Lower lobe of right lung (tissue), 2 donors: ENCODE results near the gene FBP2. TPM values are rescaled to one million over a fixed set of nuclear protein-coding genes. Genes with fewer than 3 reads are reported as not detected.

ENCODE experiments used
- ATAC-seq, 2 donors: fragments of 200-7000 bp; cut with Tn5 transposase; one replicate each; pipeline ENCODE4 v1.9.1; 2020 to 2022; ENCODE audit warnings: mild to moderate bottlenecking in 2 of 2, moderate library complexity in 2 of 2
- DNase-seq: peaks from one replicate; pipeline ENCODE4 v3.0.0-alpha.2; 2020
- H3K27ac ChIP-seq: fragments of 200-600 bp; one replicate; pipeline ENCODE4 v1.8.0; 2022
- H3K27me3 ChIP-seq: fragments of 200-600 bp; one replicate; pipeline ENCODE4 v1.8.0; 2022; ENCODE audit warnings: low read depth
- H3K36me3 ChIP-seq: fragments of 200-600 bp; one replicate; pipeline ENCODE4 v1.8.0; 2022; ENCODE audit warnings: mild to moderate bottlenecking
- H3K4me1 ChIP-seq: fragments of 200-600 bp; one replicate; pipeline ENCODE4 v1.8.0; 2022
- H3K4me3 ChIP-seq: fragments of 200-600 bp; one replicate; pipeline ENCODE4 v1.8.0; 2022; ENCODE audit warnings: mild to moderate bottlenecking
- H3K9me3 ChIP-seq: fragments of 200-600 bp; one replicate; pipeline ENCODE4 v1.8.0; 2022
- CTCF ChIP-seq: fragments of 200-600 bp; IDR thresholded peaks from one replicate; pipeline ENCODE4 v1.8.0; 2022; ENCODE audit warnings: antibody characterized with exemption, mild to moderate bottlenecking
- intact Hi-C: fragments of 100-400 bp; cut with DNase I; formaldehyde crosslinking; loops from one replicate; pipeline ENCODE4 v1.11.0; 2022
- total RNA-seq: library from RNA; stranded (reverse); fragmentation: NEBNext Ultra II Directional; extraction: Animal tissue kit (Norgen Biotek cat#: 25700); gene quantifications from one replicate; pipeline ENCODE4 v1.2.1, GENCODE V29; 2021
- donor health status: DM: no; HTN: yes; CAD: no; lungs with severe emphysema.

The FBP2 gene
- total RNA-seq, 1 donor from 2014 or later, result not detected

GRCh38 chr9:94627287-94627686 lies 33.7 kb upstream of the FBP2 start:
- Histone ChIP-seq H3K9me3 (no peaks in the 10 kb centered on the region), H3K27me3 (no peaks in the 10 kb centered on the region), H3K4me3 (no peak overlapping the region), H3K36me3 (no peaks in the 10 kb centered on the region), H3K27ac (no peak overlapping the region), H3K4me1 (peaks cover 38% of the 10 kb centered on the region)
- ATAC-seq (no peak), DNase-seq (no peak)
- intact Hi-C loops, result no loop called here
- no peak for TF ChIP-seq CTCF

- TF ChIP-seq CTCF, result no peak
- Histone ChIP-seq H3K27me3 (no peaks in the 10 kb centered on the region), H3K4me1 (peaks cover 24% of the 10 kb centered on the region), H3K27ac (no peak overlapping the region), H3K4me3 (no peak overlapping the region), H3K9me3 (no peaks in the 10 kb centered on the region), H3K36me3 (no peaks in the 10 kb centered on the region)
- DNase-seq, result no peak
- no peak for ATAC-seq
- intact Hi-C loops, result no loop called here
These were observed 32.2 kb upstream of the FBP2 start for GRCh38 chr9:94625835-94626234.

- TF ChIP-seq CTCF, result no peak
These were observed 31.0 kb upstream of the FBP2 start for GRCh38 chr9:94624629-94625028.

GRCh38 chr9:94623253-94623652 lies 29.6 kb upstream of the FBP2 start:
- Histone ChIP-seq H3K4me3 (no peak overlapping the region), H3K27ac (no peak overlapping the region), H3K36me3 (peaks cover 11% of the 10 kb centered on the region), H3K9me3 (no peaks in the 10 kb centered on the region), H3K4me1 (peaks cover 12% of the 10 kb centered on the region), H3K27me3 (no peaks in the 10 kb centered on the region)
- ATAC-seq (peak; percentile 53 to 70), DNase-seq (peak; percentile 60)
- peak; percentile 18 for TF ChIP-seq CTCF
- intact Hi-C loops, result no loop called here

More at GRCh38 chr9:94624629-94625028, 31.0 kb upstream of the FBP2 start:
- H3K9me3 ChIP-seq, result no peaks in the 10 kb centered on the region
- peaks cover 5% of the 10 kb centered on the region for H3K36me3 ChIP-seq
- intact Hi-C loops, result no loop called here
- no peak overlapping the region for H3K4me3 ChIP-seq
- H3K4me1 ChIP-seq, result peaks cover 12% of the 10 kb centered on the region
- no peaks in the 10 kb centered on the region for H3K27me3 ChIP-seq
- DNase-seq (no peak), ATAC-seq (no peak)
- peak overlapping the region; percentile 53 for H3K27ac ChIP-seq

- Histone ChIP-seq H3K4me1 (peaks cover 12% of the 10 kb centered on the region), H3K36me3 (peaks cover 21% of the 10 kb centered on the region), H3K27me3 (no peaks in the 10 kb centered on the region), H3K9me3 (no peaks in the 10 kb centered on the region), H3K27ac (no peak overlapping the region), H3K4me3 (no peak overlapping the region)
- DNase-seq (no peak), ATAC-seq (no peak)
- intact Hi-C loops, result no loop called here
- TF ChIP-seq CTCF, result no peak
These were observed 28.6 kb upstream of the FBP2 start for GRCh38 chr9:94622087-94622800.
